ENCODE data around the gene ARIH2.
"Not testable (repeated sequence)": the region's sequence is repeated elsewhere in the genome, so short reads cannot be mapped to it uniquely, and the experiment has no call there.

Gene ARIH2

DNA sequence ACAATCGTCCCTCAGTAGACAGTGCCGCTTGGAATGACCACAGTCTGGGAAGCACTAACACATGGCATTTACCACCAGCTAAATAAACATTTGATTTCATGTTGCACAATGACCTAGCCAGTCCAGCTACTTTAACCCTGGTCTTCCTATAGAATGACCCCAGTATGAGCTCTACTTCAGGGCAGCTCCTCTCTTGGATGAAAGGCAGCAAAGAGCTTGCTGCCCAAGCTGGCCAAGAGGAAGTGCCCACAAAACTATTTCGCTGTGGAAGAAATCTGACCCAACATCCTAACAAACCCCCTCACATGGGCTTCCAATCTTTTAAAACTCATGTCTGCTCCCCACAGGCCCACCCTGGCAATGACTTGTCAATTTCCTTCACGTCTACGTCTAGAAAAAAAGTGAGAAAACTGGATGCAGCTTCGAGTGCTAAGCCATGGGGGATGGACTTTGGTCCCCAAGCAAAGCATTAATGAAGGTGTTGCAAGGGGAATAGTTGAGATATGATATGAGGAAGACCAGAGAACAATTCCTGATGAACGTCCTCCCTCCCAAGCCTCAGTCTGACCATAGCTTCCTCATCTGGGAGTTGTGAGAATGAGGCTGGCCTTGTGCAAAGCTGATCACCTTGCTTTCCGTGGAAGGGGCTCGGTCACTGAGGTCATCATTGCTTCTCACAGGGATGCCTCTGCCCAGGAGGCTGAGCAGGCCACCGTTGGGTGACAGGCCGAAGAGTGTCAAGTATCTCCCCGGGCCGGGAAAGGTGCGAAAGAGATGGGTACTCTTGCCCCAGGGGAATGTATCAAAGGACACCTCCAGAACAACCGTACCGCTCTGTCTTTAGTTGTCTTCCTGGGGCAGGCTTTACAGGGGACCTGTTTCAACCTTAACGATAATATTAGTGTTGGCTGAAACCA lies 20.9 kb upstream of the ARIH2 start:
- peaks cover 13 to 16% of the 10 kb centered on the region in 2 donors for H3K4me1 ChIP-seq (ENCODE audit: control insufficient read depth in 2 of 2, insufficient read depth in 2 of 2, low read length in 2 of 2)

GRCh38 chr3:48898383-48899234 lies 20.0 kb upstream of the ARIH2 start, which contains the start of gene SLC25A20:
Gene SLC25A20, minus strand, starts transcription at chr3:48898882. Its CDS starts 88 bp downstream, at chr3:48898794.
- Histone ChIP-seq H3K9ac (ENCODE audit: low read depth in 1 of 2, low read length in 2 of 2) (peak within 1 kb of the TSS; percentile 78 to 82), H3K27me3 (ENCODE audit: control insufficient read depth in 2 of 2, insufficient read depth in 2 of 2, low read length in 2 of 2) (no peaks in the 10 kb centered on the region), H3K36me3 (ENCODE audit: control insufficient read depth in 2 of 2, insufficient read depth in 2 of 2, low read length in 2 of 2) (no peaks in the 10 kb centered on the region), H3K9me3 (ENCODE audit: control insufficient read depth in 2 of 2, low read length in 2 of 2) (no peaks in the 10 kb centered on the region), H3K4me3 (ENCODE audit: low read length in 2 of 2) (peak within 1 kb of the TSS; percentile 82 to 95), H3K4me1 (ENCODE audit: control insufficient read depth in 2 of 2, insufficient read depth in 2 of 2, low read length in 2 of 2) (peaks cover 13 to 16% of the 10 kb centered on the region in 2 donors), H3K27ac (ENCODE audit: low read depth in 2 of 2, low read length in 2 of 2) (peak within 1 kb of the TSS; percentile 78 to 86)

More for the DNA sequence above, 20.9 kb upstream of the ARIH2 start:
- Histone ChIP-seq H3K9ac (ENCODE audit: low read depth in 1 of 2, low read length in 2 of 2) (peak overlapping the region; percentile 78 to 82), H3K36me3 (ENCODE audit: control insufficient read depth in 2 of 2, insufficient read depth in 2 of 2, low read length in 2 of 2) (no peaks in the 10 kb centered on the region), H3K9me3 (ENCODE audit: control insufficient read depth in 2 of 2, low read length in 2 of 2) (no peaks in the 10 kb centered on the region), H3K27ac (ENCODE audit: low read depth in 2 of 2, low read length in 2 of 2) (peak overlapping the region; percentile 78 to 86), H3K4me3 (ENCODE audit: low read length in 2 of 2) (peak overlapping the region; percentile 82 to 95), H3K27me3 (ENCODE audit: control insufficient read depth in 2 of 2, insufficient read depth in 2 of 2, low read length in 2 of 2) (no peaks in the 10 kb centered on the region)

GRCh38 chr3:48899273-48899672 lies 19.4 kb upstream of the ARIH2 start:
- H3K27ac ChIP-seq (ENCODE audit: low read depth in 2 of 2, low read length in 2 of 2) = peak overlapping the region; percentile 78 to 86
- H3K36me3 ChIP-seq (ENCODE audit: control insufficient read depth in 2 of 2, insufficient read depth in 2 of 2, low read length in 2 of 2) = no peaks in the 10 kb centered on the region
- H3K9me3 ChIP-seq (ENCODE audit: control insufficient read depth in 2 of 2, low read length in 2 of 2) = no peaks in the 10 kb centered on the region
- peak overlapping the region in 1 of 2 donors; percentile 82 for H3K9ac ChIP-seq (ENCODE audit: low read depth in 1 of 2, low read length in 2 of 2)
- peak overlapping the region in 1 of 2 donors; percentile 82 for H3K4me3 ChIP-seq (ENCODE audit: low read length in 2 of 2)
- peaks cover 13 to 16% of the 10 kb centered on the region in 2 donors for H3K4me1 ChIP-seq (ENCODE audit: control insufficient read depth in 2 of 2, insufficient read depth in 2 of 2, low read length in 2 of 2)
- H3K27me3 ChIP-seq (ENCODE audit: control insufficient read depth in 2 of 2, insufficient read depth in 2 of 2, low read length in 2 of 2) = no peaks in the 10 kb centered on the region

DNA sequence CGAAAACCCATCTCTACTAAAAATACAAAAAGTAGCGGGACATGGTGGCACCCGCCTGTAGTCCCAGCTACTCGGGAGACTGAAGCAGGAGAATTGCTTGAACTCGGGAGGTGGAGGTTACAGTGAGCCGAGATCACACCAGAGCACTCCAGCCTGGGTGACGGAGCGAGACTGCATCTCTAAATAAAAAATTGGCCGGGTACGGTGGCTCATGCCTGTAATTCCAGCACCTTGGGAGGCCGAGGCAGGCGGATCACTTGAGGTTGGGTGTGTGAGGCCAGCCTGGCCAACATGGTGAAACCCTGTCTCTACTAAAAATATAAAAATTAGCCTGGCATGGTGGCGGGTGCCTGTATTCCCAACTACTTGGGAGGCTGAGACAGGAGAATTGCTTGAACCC lies 11.6 kb upstream of the ARIH2 start:
- not testable (repeated sequence) for H3K27ac ChIP-seq (ENCODE audit: low read depth in 2 of 2, low read length in 2 of 2); H3K27me3 ChIP-seq (ENCODE audit: control insufficient read depth in 2 of 2, insufficient read depth in 2 of 2, low read length in 2 of 2); H3K36me3 ChIP-seq (ENCODE audit: control insufficient read depth in 2 of 2, insufficient read depth in 2 of 2, low read length in 2 of 2); H3K9ac ChIP-seq (ENCODE audit: low read depth in 1 of 2, low read length in 2 of 2); H3K4me3 ChIP-seq (ENCODE audit: low read length in 2 of 2); H3K4me1 ChIP-seq (ENCODE audit: control insufficient read depth in 2 of 2, insufficient read depth in 2 of 2, low read length in 2 of 2); H3K9me3 ChIP-seq (ENCODE audit: control insufficient read depth in 2 of 2, low read length in 2 of 2)

DNA sequence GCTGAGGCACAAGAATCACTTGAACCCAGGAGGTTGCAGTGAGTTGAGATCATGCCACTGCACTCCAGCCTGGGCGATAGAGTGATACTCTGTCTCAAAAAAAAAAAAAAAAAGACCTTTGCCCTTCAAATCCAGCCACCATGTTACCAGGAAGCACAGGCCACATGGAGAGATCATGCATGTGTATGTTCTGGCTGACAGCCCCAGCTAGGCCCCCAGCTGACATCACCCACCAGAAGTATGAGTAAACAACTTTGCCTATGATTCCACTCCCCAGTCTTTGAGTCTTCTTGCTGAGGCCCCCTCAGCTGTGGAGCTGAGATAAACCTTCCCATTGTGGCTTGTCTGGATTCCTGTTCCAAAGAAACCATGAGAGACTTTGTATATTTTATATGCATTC lies 3.3 kb upstream of the ARIH2 start:
- H3K9ac ChIP-seq (ENCODE audit: low read depth in 1 of 2, low read length in 2 of 2) = no peak overlapping the region
- H3K4me1 ChIP-seq (ENCODE audit: control insufficient read depth in 2 of 2, insufficient read depth in 2 of 2, low read length in 2 of 2) = peaks cover 4 to 8% of the 10 kb centered on the region in 2 donors

GRCh38 chr3:48919215-48920138 lies 835 bp downstream of the ARIH2 start:
- peak overlapping the region; percentile 79 to 84 for H3K4me3 ChIP-seq (ENCODE audit: low read length in 2 of 2)
- H3K27me3 ChIP-seq (ENCODE audit: control insufficient read depth in 2 of 2, insufficient read depth in 2 of 2, low read length in 2 of 2) = no peaks in the 10 kb centered on the region
- peaks cover 0 to 17% of the 10 kb centered on the region in 2 donors for H3K36me3 ChIP-seq (ENCODE audit: control insufficient read depth in 2 of 2, insufficient read depth in 2 of 2, low read length in 2 of 2)
- H3K27ac ChIP-seq (ENCODE audit: low read depth in 2 of 2, low read length in 2 of 2) = peak overlapping the region; percentile 92 to 94
- peak overlapping the region; percentile 77 to 84 for H3K9ac ChIP-seq (ENCODE audit: low read depth in 1 of 2, low read length in 2 of 2)
- H3K9me3 ChIP-seq (ENCODE audit: control insufficient read depth in 2 of 2, low read length in 2 of 2) = no peaks in the 10 kb centered on the region
- peaks cover 6 to 12% of the 10 kb centered on the region in 2 donors for H3K4me1 ChIP-seq (ENCODE audit: control insufficient read depth in 2 of 2, insufficient read depth in 2 of 2, low read length in 2 of 2)

More for the DNA sequence above, 3.3 kb upstream of the ARIH2 start:
- no peak overlapping the region for H3K4me3 ChIP-seq (ENCODE audit: low read length in 2 of 2)
- H3K27me3 ChIP-seq (ENCODE audit: control insufficient read depth in 2 of 2, insufficient read depth in 2 of 2, low read length in 2 of 2) = no peaks in the 10 kb centered on the region
- no peaks in the 10 kb centered on the region for H3K9me3 ChIP-seq (ENCODE audit: control insufficient read depth in 2 of 2, low read length in 2 of 2)
- no peak overlapping the region for H3K27ac ChIP-seq (ENCODE audit: low read depth in 2 of 2, low read length in 2 of 2)
- H3K36me3 ChIP-seq (ENCODE audit: control insufficient read depth in 2 of 2, insufficient read depth in 2 of 2, low read length in 2 of 2) = no peaks in the 10 kb centered on the region

DNA sequence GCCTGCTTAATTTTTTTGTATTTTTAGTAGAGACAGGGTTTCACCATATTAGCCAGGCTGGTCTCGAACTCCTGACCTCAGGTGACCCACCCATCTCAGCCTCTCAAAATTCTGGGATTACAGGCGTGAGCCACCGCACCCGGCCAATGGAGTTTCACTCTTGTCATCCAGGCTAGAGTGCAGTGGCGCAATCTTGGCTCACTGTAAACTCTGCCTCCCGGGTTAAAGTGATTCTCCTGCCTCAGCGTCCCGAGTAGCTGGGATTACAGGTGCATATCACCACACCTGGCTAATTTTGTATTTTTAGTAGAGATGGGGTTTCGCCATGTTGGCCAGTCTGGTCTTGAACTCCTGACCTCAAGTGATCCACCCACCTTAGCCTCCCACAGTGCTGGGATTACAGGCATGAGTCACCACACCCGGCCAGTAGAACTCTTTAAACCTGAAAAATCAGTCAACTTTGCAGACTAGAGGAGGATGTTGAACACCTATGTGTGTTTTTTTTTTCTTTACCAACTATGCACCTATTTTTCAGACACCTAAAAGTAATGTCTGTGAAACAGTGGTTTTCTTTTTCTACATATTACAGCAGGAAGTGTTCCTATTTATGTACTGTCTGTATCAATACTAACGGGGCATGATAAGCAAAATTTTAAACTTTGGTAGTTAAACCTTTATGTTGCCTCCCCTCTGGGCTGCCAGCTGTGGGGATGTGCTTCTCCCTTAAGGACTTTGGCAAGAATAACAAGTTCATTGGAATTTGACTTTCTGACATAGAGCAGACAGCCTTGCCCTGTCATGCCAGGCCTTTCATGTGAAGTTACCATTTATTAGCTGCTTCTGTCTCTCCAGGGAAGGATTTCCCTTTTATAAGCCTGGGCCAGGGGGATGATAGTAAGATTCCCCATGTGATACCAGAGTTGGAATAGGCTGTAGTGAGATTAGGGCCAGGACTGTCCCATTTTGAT lies 8.1 kb downstream of the ARIH2 start:
- no peak overlapping the region for H3K4me3 ChIP-seq (ENCODE audit: low read length in 2 of 2)
- H3K27me3 ChIP-seq (ENCODE audit: control insufficient read depth in 2 of 2, insufficient read depth in 2 of 2, low read length in 2 of 2) = no peaks in the 10 kb centered on the region
- no peak overlapping the region for H3K9ac ChIP-seq (ENCODE audit: low read depth in 1 of 2, low read length in 2 of 2)
- H3K9me3 ChIP-seq (ENCODE audit: control insufficient read depth in 2 of 2, low read length in 2 of 2) = no peaks in the 10 kb centered on the region
- H3K4me1 ChIP-seq (ENCODE audit: control insufficient read depth in 2 of 2, insufficient read depth in 2 of 2, low read length in 2 of 2) = peaks cover 9 to 21% of the 10 kb centered on the region in 2 donors
- H3K27ac ChIP-seq (ENCODE audit: low read depth in 2 of 2, low read length in 2 of 2) = no peak overlapping the region
- H3K36me3 ChIP-seq (ENCODE audit: control insufficient read depth in 2 of 2, insufficient read depth in 2 of 2, low read length in 2 of 2) = peaks cover 20 to 48% of the 10 kb centered on the region in 2 donors

- Histone ChIP-seq H3K36me3 (ENCODE audit: control insufficient read depth in 2 of 2, insufficient read depth in 2 of 2, low read length in 2 of 2) (peaks cover 20 to 44% of the 10 kb centered on the region in 2 donors), H3K9ac (ENCODE audit: low read depth in 1 of 2, low read length in 2 of 2) (no peak overlapping the region), H3K27me3 (ENCODE audit: control insufficient read depth in 2 of 2, insufficient read depth in 2 of 2, low read length in 2 of 2) (no peaks in the 10 kb centered on the region), H3K27ac (ENCODE audit: low read depth in 2 of 2, low read length in 2 of 2) (no peak overlapping the region), H3K4me3 (ENCODE audit: low read length in 2 of 2) (no peak overlapping the region), H3K9me3 (ENCODE audit: control insufficient read depth in 2 of 2, low read length in 2 of 2) (no peaks in the 10 kb centered on the region), H3K4me1 (ENCODE audit: control insufficient read depth in 2 of 2, insufficient read depth in 2 of 2, low read length in 2 of 2) (peaks cover 9 to 18% of the 10 kb centered on the region in 2 donors)
These were observed 9.3 kb downstream of the ARIH2 start for GRCh38 chr3:48927928-48928327.
